ENCODE measurements around the gene MYL6.
"Not testable (repeated sequence)": the region's sequence is repeated elsewhere in the genome, so short reads cannot be mapped to it uniquely, and the experiment has no call there.

The MYL6 gene

DNA sequence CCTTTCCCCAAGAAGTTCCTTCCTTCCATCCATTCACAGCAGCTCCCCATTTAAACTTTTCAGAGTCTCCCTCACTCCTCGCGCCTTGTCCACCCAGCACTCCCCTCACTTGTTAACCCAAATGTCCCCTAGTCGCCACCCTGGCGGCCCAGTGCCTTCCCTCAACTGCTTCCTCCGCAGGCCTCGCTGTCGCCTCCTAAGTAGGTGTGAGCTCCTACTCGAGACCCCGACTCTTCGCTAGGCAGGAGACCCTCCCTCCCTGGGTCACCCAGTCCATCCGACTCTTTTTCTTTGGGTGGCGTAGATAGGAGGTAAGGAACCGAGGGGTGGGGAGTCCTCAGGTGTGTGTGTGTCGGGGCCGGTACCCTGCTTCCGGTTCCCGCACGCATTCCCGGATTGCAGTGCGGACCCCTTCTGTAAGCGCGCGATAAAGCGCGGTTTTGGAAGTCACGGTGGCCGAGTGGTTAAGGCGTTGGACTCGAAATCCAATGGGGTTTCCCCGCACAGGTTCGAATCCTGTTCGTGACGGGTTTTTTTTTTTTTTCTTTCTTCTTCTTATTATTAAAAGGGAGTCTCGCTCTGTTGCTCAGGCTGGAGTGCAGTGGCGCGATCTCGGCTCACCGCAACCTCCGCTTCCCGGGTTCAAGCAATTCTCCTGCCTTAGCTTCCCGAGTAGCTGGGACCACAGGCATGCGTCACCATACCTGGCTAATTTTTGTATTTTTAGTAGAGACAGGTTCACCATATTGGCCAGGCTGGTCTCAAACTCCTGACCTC lies 31.9 kb downstream of the MYL6 start:
- DNase-seq (ENCODE audit: low spot score), result peak; percentile 77

DNA sequence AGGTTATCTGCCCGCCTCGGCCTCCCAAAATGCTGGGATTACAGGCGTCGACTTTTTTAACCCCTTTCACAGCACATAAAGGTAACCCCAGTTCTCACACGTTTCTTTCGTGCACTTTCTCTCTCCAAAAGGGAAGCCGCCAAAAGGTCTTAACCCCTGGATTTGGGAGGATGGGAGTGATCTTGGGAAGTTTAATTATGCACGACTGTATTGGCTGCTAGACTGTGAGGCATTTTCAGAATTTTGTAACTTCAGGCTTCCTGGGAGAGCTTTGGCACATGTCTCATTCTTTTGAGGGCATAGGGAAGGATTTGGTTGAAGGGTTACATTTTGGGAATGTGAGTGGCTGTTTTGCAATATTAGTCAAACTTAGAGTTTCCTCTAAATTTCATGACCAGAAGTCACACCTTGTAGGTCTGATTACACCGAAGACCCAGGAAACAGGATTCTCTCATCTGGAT lies 32.6 kb downstream of the MYL6 start:
- DNase-seq (ENCODE audit: low spot score), result no peak

GRCh38 chr12:56192582-56192981 lies 34.4 kb downstream of the MYL6 start:
- no peak for DNase-seq (ENCODE audit: low spot score)

DNA sequence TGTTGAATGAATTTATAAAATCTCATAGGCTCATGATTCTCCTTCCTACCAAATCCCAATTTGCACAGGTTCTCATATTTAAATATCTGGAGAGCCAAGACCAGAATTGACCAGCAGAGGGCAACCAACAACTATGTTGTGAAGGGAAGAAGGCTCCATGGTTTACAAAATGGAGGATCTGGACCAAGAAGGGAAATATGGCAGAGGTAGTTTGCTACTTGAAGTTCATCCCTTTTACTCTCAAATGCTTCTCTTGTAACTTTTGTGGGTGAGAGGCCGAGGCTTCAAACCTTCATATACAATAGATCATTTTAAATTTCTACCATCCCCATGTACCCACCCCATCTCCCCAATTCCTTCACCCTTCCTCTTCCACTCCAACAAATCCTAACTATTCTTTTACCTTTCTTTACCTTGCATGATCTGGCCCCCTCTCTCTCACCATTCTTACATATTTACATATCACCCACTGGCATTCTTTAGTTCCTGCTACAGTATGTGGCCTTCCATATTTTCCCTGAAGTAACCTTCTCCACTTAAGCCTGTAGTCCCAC lies 34.9 kb downstream of the MYL6 start:
- peak; percentile 84 for DNase-seq (ENCODE audit: low spot score)

DNA sequence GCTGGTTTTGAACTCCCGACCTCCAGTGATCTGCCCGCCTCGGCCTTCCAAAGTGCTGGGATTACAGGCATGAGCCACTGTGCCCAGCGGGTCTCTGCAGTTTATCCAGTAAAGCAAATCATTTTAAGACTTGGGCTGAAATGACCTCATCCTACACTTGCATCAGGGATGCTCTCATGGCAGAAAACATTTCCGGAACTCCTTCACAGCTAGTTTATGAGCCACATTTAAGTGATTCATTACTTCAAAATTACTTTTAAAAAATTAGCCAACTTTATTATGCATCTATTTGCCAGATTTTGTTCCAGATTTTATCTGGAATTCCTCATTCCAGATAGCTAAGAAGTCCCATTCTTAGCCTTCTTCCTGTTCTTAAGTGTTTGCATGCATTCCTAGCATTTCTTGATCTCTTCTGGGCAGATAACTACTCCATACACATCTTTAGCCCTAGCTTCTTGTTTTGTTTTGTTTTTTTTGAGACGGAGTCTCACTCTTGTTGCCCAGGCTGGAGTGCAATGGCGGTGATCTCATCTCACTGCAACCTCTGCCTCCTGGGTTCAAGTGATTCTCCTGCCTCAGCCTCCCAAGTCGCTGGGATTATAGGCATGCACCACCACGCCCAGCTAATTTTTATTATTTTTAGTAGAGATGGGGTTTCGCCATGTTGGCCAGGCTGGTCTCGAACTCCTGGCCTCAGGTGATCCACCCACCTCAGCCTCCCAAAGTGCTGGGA lies 38.8 kb downstream of the MYL6 start:
- not testable (repeated sequence) for DNase-seq (ENCODE audit: low spot score)

GRCh38 chr12:56197921-56198635 lies 39.9 kb downstream of the MYL6 start:
- no peak for DNase-seq (ENCODE audit: low spot score)

DNA sequence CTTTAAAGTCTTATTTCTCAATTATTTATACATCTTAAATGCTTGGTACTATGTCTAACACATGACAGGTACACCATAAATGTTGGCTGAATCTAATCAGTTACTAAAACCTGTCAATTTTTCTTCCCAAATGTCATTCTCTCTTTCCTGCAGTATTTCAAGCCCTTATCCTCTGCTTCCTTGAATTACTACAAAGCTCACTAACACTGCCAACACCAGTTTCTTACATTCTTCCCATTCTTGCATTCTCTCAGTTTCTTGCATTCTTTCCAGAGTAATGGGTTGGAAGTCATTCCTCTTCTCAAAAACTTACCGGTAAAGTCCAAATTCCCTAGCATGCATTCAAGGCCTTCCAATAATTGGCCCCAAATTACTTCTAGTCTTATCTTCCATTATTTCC lies 40.7 kb downstream of the MYL6 start:
- no peak for DNase-seq (ENCODE audit: low spot score)

DNA sequence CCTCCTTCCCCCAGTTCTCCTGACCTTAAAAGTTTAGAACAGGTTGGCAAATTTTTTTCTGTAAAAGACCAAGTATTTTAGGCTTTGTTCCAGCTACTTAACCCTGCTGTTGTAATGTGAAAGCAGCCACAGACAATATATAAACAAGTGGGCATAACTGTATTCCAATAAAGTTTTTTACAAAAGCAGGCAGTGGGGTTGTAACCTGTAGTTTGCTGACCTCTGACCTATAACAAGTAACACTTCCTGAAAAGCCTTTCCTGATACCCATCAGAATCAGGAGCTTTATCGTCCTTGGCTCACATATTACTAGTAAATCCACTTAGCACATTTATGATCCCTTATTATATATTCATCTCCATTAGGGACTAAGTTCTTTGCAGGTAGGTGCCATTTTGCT lies 44.2 kb downstream of the MYL6 start:
- DNase-seq (ENCODE audit: low spot score), result no peak

GRCh38 chr12:56202838-56203237 lies 44.7 kb downstream of the MYL6 start:
- no peak for DNase-seq (ENCODE audit: low spot score)

DNA sequence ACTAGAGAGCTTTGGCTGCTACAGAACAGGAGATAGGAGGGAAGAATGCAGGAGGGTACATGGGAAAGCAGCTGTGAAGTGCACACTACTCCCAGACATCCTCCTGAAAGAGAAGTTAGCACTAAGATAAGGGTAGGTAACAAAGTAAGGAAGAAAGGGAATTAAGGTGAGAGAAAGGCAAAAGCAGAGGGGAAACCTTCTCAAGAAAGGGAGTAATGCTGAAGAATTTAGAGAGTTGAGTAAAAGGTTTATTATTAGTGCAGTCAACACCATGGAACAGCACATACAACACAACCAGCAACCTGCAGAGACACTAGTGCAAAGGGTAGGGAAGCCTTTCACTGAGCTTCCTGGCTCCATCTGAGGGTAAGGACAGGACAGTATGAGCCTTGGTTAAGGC lies 46.1 kb downstream of the MYL6 start:
- DNase-seq (ENCODE audit: low spot score), result no peak

- DNase-seq (ENCODE audit: low spot score), result no peak
Observed at GRCh38 chr12:56205445-56205844, 47.3 kb downstream of the MYL6 start.

GRCh38 chr12:56206452-56207166 lies 48.5 kb downstream of the MYL6 start:
- DNase-seq (ENCODE audit: low spot score), result peak; percentile 31

GRCh38 chr12:56208006-56208405 lies 49.8 kb downstream of the MYL6 start:
- DNase-seq (ENCODE audit: low spot score), result no peak
